Body of pancreas (tissue), 4 donors: ENCODE data around the gene PDE7B.

ENCODE experiments used
- CTCF ChIP-seq, 7 experiments: fragments of 450-650 bp in 4 of 7; fragments of 200-600 bp in 3 of 7; sonication (generic) in 3 of 7; IDR thresholded peaks; one replicate each; pipeline ENCODE4 v1.5.1; 2016 to 2019; ENCODE audit warnings: antibody characterized with exemption in 7 of 7
- POLR2A ChIP-seq, 3 donors: fragments of 450-650 bp; IDR thresholded peaks; one replicate each; pipeline ENCODE4 v1.6.1; 2016; ENCODE audit warnings: antibody characterized with exemption in 3 of 3, mild to moderate bottlenecking in 2 of 3

- TF ChIP-seq POLR2A (IDR thresholded peaks at IDR 0.05) (no peak), CTCF (IDR thresholded peaks at IDR 0.05) (no peak)
These were observed 102.3 kb downstream of the PDE7B start for GRCh38 chr6:135953818-135954217.
